Measurements from ENCODE around the gene WFS1. TPM values are rescaled to one million over a fixed set of nuclear protein-coding genes. Genes with fewer than 3 reads are reported as not detected.

Gene WFS1
- total and polyA plus RNA-seq, 2 of the 4 experiments (the other 2 are of a cell fraction): 9.7 to 42.4 TPM

DNA sequence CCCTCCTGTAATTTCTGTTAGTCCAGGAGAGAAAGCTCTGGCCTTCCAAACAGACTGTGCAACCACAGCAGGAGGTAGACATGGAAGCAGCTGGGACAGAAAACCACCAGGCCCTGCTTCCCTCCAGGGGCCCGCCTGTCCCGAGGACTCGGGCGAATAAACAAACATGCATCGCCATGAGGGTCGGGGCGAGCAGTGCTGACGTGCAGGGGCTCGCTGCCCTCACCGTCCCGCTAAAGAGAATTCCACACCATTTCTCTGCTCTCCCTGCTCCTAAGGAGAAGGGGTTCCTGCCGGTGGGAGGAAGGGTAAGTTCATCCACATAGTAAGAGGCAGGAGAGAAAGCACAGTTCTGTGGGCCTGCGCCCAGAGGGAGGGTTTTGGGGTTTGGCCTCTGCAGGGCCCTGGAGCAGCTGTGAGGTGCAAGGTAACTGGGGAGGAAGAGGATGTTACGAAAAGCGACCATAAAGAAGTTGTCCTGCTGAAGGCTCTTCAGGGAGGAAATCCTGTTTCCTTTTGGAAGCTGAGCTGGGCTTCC, 54.9 kb downstream of the WFS1 start:
- in situ Hi-C loops (cut with MboI; ENCODE audit: low sequenced_read_pairs): loop anchor here (10.0 kb wide), 1 partner anchor 330 kb away; no protein-coding TSS in a partner anchor
- Histone ChIP-seq H4K5ac (ENCODE audit: low read depth, low read length) (no peak overlapping the region), H2BK120ac (ENCODE audit: low read depth, low read length) (no peak overlapping the region), H3K79me1 (ENCODE audit: low read depth in 1 of 2, low read length in 2 of 2) (no peaks in the 10 kb centered on the region), H3K27me3 (ENCODE audit: control insufficient read depth, insufficient read depth, low read length) (peaks cover 27% of the 10 kb centered on the region), H3K9ac (ENCODE audit: low read depth, low read length) (no peak overlapping the region), H2BK20ac (ENCODE audit: low read depth, low read length) (no peak overlapping the region), H2BK15ac (ENCODE audit: low read depth, low read length) (no peak overlapping the region), H2BK5ac (ENCODE audit: low read depth, low read length, poor library complexity, severe bottlenecking) (no peak overlapping the region), H3K4ac (ENCODE audit: low read depth, low read length) (no peak overlapping the region), H3K4me3 (ENCODE audit: insufficient read depth, low read depth, low read length) (no peak overlapping the region), H3K36me3 (ENCODE audit: control insufficient read depth, insufficient read depth, low read length) (no peaks in the 10 kb centered on the region), H4K20me1 (ENCODE audit: insufficient read depth, low read length) (no peaks in the 10 kb centered on the region), H3K4me2 (ENCODE audit: low read depth, low read length) (no peak overlapping the region), H3K4me1 (ENCODE audit: control insufficient read depth, insufficient read depth, low read length) (no peaks in the 10 kb centered on the region), H3K23ac (ENCODE audit: low read depth, low read length) (no peak overlapping the region), H4K91ac (ENCODE audit: insufficient read depth, low read depth, low read length) (no peak overlapping the region), H3K27ac (ENCODE audit: insufficient read depth, low read length) (no peak overlapping the region), H3K9me1 (ENCODE audit: insufficient read depth, low read length) (no peaks in the 10 kb centered on the region), H3K56ac (ENCODE audit: extremely low read depth, insufficient read depth, low read length) (no peak overlapping the region), H2AK5ac (ENCODE audit: low read depth, low read length) (no peak overlapping the region), H4K8ac (ENCODE audit: low read depth in 2 of 2, low read length in 2 of 2) (no peak overlapping the region), H2AK9ac (replicated peaks; ENCODE audit: low read depth, low read length, poor library complexity) (no peak overlapping the region), H3K14ac (replicated peaks; ENCODE audit: low read depth, low read length) (no peak overlapping the region), H3K18ac (ENCODE audit: low read depth, low read length) (no peak overlapping the region), H3K9me3 (ENCODE audit: control insufficient read depth, insufficient read depth, low read length) (peaks cover 3% of the 10 kb centered on the region), H2AFZ (replicated peaks; ENCODE audit: low read length, poor library complexity) (no peak overlapping the region)
- TF ChIP-seq MAZ (IDR thresholded peaks at IDR 0.05; ENCODE audit: borderline replicate concordance, low read depth, low read length): no peak
- no peak for TF ChIP-seq MXI1 (IDR thresholded peaks at IDR 0.05; ENCODE audit: borderline replicate concordance, low read depth, low read length)
- CTCF ChIA-PET: interaction anchor here (0.6 to 3.1 kb wide), 4 partner anchors 60 to 74 kb away, joined by 3 to 20 read pairs (median 5); no protein-coding TSS in a partner anchor
- no peak for ATAC-seq (ENCODE audit: low read depth)
- POLR2A ChIA-PET (ENCODE audit: unreplicated experiment): interaction anchor here (0.6 kb wide), 1 partner anchor 80 kb away, joined by 3 read pairs; no protein-coding TSS in a partner anchor
- no peak for DNase-seq
- dilution Hi-C loops (cut with HindIII; ENCODE audit: low sequenced_read_pairs, unreplicated experiment): no loop called here
- no CpG with 5 or more reads among the region's 15 CpGs for WGBS, 2 experiments (ENCODE audit: extremely low coverage in 2 of 2, insufficient read length in 1 of 2)
- no TSS peak for BruUV-seq (replicated peaks)
- intact Hi-C loops (cut with micrococcal nuclease): no loop called here

All from IMR-90 (cell line).